ENCODE measurements around the gene TDRD6. TPM values are rescaled to one million over a fixed set of nuclear protein-coding genes. Genes with fewer than 3 reads are reported as not detected.

TDRD6 gene
- polyA plus RNA-seq, 1 experiment = not detected

DNA sequence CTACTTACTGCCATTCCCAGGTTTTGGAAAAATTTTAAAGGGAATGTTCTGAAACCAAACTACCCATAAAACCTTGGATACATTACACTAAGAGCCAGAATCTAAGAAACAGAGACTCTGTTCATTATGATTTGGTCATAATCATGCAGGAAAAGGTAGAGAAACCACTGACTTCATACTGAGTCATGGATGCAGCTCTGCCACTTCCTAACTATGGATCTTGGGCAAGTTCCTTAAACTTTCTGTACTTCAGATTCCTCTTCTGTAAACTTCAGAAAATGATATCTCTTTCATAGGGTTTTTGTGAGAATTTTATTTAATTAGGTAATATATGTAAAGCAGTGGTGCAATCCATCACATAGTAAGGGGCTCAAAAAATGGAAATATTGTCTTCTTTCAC is 27.5 kb downstream of the TDRD6 start:
- Histone ChIP-seq H3K4me3 (ENCODE audit: low read depth, low read length) (no peak overlapping the region), H3K27ac (ENCODE audit: low read depth, low read length) (no peak overlapping the region), H3K9me3 (ENCODE audit: control insufficient read depth, insufficient read depth, low read length) (no peaks in the 10 kb centered on the region), H3K27me3 (ENCODE audit: control insufficient read depth, insufficient read depth, low read length) (no peaks in the 10 kb centered on the region)
- DNase-seq (ENCODE audit: low read depth, low spot score) = no peak
- POLR2A ChIA-PET = no interaction called here
- CTCF ChIA-PET = no interaction called here
- TF ChIP-seq, protein P1, sequence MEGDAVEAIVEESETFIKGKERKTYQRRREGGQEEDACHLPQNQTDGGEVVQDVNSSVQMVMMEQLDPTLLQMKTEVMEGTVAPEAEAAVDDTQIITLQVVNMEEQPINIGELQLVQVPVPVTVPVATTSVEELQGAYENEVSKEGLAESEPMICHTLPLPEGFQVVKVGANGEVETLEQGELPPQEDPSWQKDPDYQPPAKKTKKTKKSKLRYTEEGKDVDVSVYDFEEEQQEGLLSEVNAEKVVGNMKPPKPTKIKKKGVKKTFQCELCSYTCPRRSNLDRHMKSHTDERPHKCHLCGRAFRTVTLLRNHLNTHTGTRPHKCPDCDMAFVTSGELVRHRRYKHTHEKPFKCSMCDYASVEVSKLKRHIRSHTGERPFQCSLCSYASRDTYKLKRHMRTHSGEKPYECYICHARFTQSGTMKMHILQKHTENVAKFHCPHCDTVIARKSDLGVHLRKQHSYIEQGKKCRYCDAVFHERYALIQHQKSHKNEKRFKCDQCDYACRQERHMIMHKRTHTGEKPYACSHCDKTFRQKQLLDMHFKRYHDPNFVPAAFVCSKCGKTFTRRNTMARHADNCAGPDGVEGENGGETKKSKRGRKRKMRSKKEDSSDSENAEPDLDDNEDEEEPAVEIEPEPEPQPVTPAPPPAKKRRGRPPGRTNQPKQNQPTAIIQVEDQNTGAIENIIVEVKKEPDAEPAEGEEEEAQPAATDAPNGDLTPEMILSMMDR (IDR thresholded peaks at IDR 0.05; ENCODE audit: low read depth, low read length) = no peak

DNA sequence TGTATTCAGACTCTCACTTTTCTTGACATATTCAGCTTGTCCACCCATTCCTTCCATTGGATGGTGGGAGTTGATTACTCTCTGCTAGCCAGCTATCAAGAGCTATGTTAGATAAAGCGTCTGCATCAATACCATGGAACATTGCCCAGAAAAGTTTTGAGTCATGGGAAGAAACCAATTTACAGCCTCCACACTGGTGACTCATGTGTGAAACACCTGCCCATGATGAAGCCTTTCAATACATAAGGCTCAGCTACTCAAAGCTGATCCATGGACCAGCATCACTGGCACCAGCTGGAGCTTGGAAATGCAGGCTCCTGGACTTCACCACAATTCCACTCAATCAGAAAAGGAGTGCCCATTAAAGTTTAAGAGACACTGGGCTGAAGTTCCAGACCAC is 31.4 kb downstream of the TDRD6 start:
- DNase-seq (ENCODE audit: low read depth, low spot score) = no peak
- H3K27ac ChIP-seq (ENCODE audit: low read depth, low read length) = no peak overlapping the region
- no peaks in the 10 kb centered on the region for H3K27me3 ChIP-seq (ENCODE audit: control insufficient read depth, insufficient read depth, low read length)
- TF ChIP-seq, protein P1 (IDR thresholded peaks at IDR 0.05; ENCODE audit: low read depth, low read length) = no peak
- H3K9me3 ChIP-seq (ENCODE audit: control insufficient read depth, insufficient read depth, low read length) = no peaks in the 10 kb centered on the region
- H3K4me3 ChIP-seq (ENCODE audit: low read depth, low read length) = no peak overlapping the region
- POLR2A ChIA-PET = no interaction called here
- CTCF ChIA-PET = no interaction called here

DNA sequence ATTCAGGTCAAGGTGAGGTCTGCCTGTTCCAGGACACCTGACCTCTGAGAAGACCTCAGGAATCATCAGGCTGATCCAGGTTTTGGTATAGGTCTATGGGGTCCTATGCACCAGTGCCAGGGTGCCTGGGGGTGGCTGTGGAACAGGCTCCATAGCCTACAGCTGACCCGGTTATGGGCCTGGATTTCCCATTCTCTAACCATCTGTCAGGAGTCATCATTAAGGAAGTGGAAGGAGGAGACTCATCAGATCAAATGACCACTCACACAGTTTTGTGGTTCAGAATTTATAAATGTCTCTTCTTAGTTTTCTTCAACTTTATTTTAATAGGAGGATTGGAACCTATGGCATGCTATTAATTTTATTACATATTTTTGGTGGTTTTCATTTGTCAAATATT is 32.7 kb downstream of the TDRD6 start:
- TF ChIP-seq, protein P1 (IDR thresholded peaks at IDR 0.05; ENCODE audit: low read depth, low read length) = no peak
- no peak overlapping the region for H3K4me3 ChIP-seq (ENCODE audit: low read depth, low read length)
- H3K9me3 ChIP-seq (ENCODE audit: control insufficient read depth, insufficient read depth, low read length) = no peaks in the 10 kb centered on the region
- CTCF ChIA-PET = no interaction called here
- DNase-seq (ENCODE audit: low read depth, low spot score) = no peak
- no peaks in the 10 kb centered on the region for H3K27me3 ChIP-seq (ENCODE audit: control insufficient read depth, insufficient read depth, low read length)
- no peak overlapping the region for H3K27ac ChIP-seq (ENCODE audit: low read depth, low read length)
- POLR2A ChIA-PET = no interaction called here

DNA sequence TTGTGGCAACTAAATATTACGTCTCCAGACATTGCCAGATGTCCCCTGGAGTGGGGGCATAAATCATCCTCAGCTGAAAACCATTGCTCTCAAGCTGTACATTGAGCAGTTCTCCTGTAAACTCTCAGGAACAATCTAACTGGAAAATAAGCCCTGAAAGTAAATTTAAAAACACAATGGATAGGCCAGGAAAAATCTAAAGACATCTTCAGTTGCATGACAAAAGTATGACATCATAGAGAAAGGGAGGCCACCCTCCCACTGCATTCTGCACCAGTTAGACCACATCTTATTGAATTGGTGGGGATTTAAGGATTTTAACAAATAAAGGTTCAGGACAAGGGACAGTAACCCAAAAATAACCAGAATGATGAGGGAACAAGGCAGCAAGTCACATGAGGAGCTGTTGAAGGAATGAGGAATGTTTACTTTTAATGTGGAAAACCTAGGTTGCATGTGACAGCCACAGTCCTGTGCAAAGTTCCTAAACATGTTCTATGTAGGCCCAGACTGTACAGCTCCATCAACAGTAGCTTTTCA is 42.2 kb downstream of the TDRD6 start:
- TF ChIP-seq, protein P1 (IDR thresholded peaks at IDR 0.05; ENCODE audit: low read depth, low read length) = no peak
- POLR2A ChIA-PET = no interaction called here
- Histone ChIP-seq H3K9me3 (ENCODE audit: control insufficient read depth, insufficient read depth, low read length) (no peaks in the 10 kb centered on the region), H3K4me3 (ENCODE audit: low read depth, low read length) (no peak overlapping the region), H3K27me3 (ENCODE audit: control insufficient read depth, insufficient read depth, low read length) (peaks cover 12% of the 10 kb centered on the region), H3K27ac (ENCODE audit: low read depth, low read length) (no peak overlapping the region)
- DNase-seq (ENCODE audit: low read depth, low spot score) = no peak
- CTCF ChIA-PET = no interaction called here

DNA sequence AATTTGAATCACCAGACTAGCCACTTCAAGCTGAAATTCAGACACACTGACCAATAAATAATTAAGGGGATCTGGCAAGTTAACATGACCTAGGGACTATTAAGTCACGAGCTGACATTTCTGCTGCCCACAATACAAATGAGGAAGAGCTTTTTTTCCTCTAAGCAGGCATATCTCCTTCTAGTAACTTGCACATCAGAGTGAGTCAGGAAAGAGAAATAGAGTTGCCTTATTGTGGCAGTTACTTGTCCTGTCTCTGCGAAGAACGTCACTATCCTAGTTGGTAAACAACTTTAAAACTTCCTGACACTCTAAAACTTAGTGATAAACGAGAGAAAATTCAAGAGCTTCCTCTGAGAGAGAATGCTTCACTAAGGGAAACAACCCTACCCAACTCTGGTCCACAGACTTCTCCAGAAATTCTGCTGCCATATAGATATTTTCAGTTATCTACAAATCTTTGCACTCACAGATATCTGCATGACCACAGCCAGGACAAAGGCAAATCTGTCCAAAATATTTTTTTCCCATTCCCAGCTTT is 43.3 kb downstream of the TDRD6 start:
- ChIA-PET CTCF (no interaction called here), POLR2A (no interaction called here)
- Histone ChIP-seq H3K9me3 (ENCODE audit: control insufficient read depth, insufficient read depth, low read length) (no peaks in the 10 kb centered on the region), H3K27ac (ENCODE audit: low read depth, low read length) (no peak overlapping the region), H3K27me3 (ENCODE audit: control insufficient read depth, insufficient read depth, low read length) (peaks cover 17% of the 10 kb centered on the region), H3K4me3 (ENCODE audit: low read depth, low read length) (no peak overlapping the region)
- TF ChIP-seq, protein P1 (IDR thresholded peaks at IDR 0.05; ENCODE audit: low read depth, low read length) = no peak
- DNase-seq (ENCODE audit: low read depth, low spot score) = no peak

Data from AG04450 (cell line).